ENCODE data around the gene NUP214.

DNA sequence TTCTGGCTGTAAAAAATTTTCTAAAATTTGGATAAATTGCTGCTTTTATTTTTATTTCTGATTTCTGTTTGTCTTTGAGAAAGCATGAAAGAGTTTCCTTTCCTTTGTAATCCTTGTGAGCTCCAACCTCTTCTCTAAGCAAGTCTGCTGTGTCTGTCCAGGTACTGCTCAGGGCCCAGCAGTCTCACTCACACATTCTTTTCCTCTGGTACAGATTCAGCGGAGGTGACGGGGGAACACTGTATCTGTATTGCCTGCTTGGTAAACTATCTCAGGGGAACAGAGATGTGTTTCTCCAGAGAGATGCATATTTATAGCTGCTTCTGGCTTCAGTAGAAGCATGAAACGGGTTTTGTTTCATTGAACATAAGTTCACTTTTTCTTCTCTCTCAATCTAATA, 60.5 kb downstream of the NUP214 start:
- TF ChIP-seq SIN3A (IDR thresholded peaks at IDR 0.05; ENCODE audit: low read depth), result no peak
- TF ChIP-seq POLR2AphosphoS5 (IDR thresholded peaks at IDR 0.05; ENCODE audit: low read depth, low read length), result no peak
- no peak for TF ChIP-seq YY1 (IDR thresholded peaks at IDR 0.05; ENCODE audit: extremely low read depth, insufficient replicate concordance, low read depth, low read length)
- TF ChIP-seq, protein P1, sequence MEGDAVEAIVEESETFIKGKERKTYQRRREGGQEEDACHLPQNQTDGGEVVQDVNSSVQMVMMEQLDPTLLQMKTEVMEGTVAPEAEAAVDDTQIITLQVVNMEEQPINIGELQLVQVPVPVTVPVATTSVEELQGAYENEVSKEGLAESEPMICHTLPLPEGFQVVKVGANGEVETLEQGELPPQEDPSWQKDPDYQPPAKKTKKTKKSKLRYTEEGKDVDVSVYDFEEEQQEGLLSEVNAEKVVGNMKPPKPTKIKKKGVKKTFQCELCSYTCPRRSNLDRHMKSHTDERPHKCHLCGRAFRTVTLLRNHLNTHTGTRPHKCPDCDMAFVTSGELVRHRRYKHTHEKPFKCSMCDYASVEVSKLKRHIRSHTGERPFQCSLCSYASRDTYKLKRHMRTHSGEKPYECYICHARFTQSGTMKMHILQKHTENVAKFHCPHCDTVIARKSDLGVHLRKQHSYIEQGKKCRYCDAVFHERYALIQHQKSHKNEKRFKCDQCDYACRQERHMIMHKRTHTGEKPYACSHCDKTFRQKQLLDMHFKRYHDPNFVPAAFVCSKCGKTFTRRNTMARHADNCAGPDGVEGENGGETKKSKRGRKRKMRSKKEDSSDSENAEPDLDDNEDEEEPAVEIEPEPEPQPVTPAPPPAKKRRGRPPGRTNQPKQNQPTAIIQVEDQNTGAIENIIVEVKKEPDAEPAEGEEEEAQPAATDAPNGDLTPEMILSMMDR (IDR thresholded peaks at IDR 0.05 in 2 of 3, conservative IDR thresholded peaks at IDR 0.05 in 1 of 3; ENCODE audit: borderline replicate concordance in 1 of 3, insufficient read depth in 1 of 3, low read depth in 2 of 3, low read length in 2 of 3), result no peak
- no peak for TF ChIP-seq POLR2A (IDR thresholded peaks at IDR 0.05; ENCODE audit: borderline replicate concordance, extremely low read depth, insufficient read depth, insufficient read length)
- TF ChIP-seq, protein P2, sequence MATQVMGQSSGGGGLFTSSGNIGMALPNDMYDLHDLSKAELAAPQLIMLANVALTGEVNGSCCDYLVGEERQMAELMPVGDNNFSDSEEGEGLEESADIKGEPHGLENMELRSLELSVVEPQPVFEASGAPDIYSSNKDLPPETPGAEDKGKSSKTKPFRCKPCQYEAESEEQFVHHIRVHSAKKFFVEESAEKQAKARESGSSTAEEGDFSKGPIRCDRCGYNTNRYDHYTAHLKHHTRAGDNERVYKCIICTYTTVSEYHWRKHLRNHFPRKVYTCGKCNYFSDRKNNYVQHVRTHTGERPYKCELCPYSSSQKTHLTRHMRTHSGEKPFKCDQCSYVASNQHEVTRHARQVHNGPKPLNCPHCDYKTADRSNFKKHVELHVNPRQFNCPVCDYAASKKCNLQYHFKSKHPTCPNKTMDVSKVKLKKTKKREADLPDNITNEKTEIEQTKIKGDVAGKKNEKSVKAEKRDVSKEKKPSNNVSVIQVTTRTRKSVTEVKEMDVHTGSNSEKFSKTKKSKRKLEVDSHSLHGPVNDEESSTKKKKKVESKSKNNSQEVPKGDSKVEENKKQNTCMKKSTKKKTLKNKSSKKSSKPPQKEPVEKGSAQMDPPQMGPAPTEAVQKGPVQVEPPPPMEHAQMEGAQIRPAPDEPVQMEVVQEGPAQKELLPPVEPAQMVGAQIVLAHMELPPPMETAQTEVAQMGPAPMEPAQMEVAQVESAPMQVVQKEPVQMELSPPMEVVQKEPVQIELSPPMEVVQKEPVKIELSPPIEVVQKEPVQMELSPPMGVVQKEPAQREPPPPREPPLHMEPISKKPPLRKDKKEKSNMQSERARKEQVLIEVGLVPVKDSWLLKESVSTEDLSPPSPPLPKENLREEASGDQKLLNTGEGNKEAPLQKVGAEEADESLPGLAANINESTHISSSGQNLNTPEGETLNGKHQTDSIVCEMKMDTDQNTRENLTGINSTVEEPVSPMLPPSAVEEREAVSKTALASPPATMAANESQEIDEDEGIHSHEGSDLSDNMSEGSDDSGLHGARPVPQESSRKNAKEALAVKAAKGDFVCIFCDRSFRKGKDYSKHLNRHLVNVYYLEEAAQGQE (IDR thresholded peaks at IDR 0.05; ENCODE audit: low read depth), result no peak
- no peak for TF ChIP-seq EZH2 (IDR thresholded peaks at IDR 0.05)
- no peak for TF ChIP-seq EZH2phosphoT487 (IDR thresholded peaks at IDR 0.05; ENCODE audit: borderline replicate concordance)
- no peak for TF ChIP-seq ZFX (IDR thresholded peaks at IDR 0.05)
